ENCODE data around the gene GOLGA7B. TPM values are rescaled to one million over a fixed set of nuclear protein-coding genes. Genes with fewer than 3 reads are reported as not detected.

Gene GOLGA7B
- total RNA-seq, 4 donors from 2014 or later = 12.0 to 27.9 (median 19.4) TPM

DNA sequence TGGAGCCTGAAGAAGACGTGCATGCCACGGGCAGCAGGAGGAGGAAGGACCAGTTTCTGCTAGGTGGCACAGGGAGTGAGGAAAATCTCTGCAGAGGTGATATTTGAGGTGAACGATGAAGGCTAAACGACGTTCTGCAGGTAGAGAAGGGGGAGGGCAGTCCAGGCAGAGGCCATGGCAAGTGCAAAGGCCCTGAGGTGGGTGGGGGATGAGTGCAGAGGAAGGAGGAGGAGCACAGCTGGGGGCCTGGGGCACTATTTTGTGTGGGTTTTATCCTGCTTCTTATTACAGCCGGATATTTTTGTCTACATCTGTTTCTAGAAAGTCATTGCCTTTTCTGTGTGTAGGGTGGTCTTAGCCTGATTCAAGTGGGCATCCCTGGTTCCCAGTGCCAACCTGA, 57.6 kb downstream of the GOLGA7B start:
- H3K4me3 ChIP-seq = no peak overlapping the region
- no peaks in the 10 kb centered on the region for H3K36me3 ChIP-seq
- DNase-seq (ENCODE audit: low spot score in 2 of 2) = no peak
- 84% methylated on average over 6 of the region's 6 CpGs for WGBS
- H3K9me3 ChIP-seq = no peaks in the 10 kb centered on the region
- no peak for TF ChIP-seq POLR2A (IDR thresholded peaks at IDR 0.05)
- TF ChIP-seq, protein P1, sequence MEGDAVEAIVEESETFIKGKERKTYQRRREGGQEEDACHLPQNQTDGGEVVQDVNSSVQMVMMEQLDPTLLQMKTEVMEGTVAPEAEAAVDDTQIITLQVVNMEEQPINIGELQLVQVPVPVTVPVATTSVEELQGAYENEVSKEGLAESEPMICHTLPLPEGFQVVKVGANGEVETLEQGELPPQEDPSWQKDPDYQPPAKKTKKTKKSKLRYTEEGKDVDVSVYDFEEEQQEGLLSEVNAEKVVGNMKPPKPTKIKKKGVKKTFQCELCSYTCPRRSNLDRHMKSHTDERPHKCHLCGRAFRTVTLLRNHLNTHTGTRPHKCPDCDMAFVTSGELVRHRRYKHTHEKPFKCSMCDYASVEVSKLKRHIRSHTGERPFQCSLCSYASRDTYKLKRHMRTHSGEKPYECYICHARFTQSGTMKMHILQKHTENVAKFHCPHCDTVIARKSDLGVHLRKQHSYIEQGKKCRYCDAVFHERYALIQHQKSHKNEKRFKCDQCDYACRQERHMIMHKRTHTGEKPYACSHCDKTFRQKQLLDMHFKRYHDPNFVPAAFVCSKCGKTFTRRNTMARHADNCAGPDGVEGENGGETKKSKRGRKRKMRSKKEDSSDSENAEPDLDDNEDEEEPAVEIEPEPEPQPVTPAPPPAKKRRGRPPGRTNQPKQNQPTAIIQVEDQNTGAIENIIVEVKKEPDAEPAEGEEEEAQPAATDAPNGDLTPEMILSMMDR (IDR thresholded peaks at IDR 0.05) = no peak
- TF ChIP-seq EP300 (IDR thresholded peaks at IDR 0.05) = no peak
- no peak for TF ChIP-seq POLR2AphosphoS5 (IDR thresholded peaks at IDR 0.05)
- H3K27me3 ChIP-seq = peaks cover 7% of the 10 kb centered on the region
- no peak overlapping the region for H3K27ac ChIP-seq
- peaks cover 5% of the 10 kb centered on the region for H3K4me1 ChIP-seq

DNA sequence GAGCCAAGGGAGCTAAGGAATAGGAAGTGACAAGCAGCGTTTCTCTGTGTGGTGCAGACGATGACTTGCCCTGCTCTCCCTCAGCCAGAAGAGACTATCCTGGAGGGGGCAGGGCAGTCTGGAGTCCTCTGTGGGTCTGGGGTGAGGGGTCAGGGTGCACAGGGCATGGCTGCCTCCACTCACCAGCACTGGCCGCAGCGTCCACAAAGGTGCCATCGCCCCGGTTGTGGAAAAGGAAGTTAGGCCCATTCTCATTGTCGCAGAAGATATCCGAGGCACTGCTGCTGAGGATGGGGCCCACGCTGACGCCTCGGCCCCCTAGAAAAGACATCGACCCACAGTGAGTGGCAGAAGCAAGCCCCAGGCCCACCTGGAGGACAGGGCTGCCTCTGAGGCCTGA, 58.2 kb downstream of the GOLGA7B start:
- TF ChIP-seq POLR2A (IDR thresholded peaks at IDR 0.05) (no peak), EP300 (IDR thresholded peaks at IDR 0.05) (no peak), POLR2AphosphoS5 (IDR thresholded peaks at IDR 0.05) (no peak)
- TF ChIP-seq, protein P1 (IDR thresholded peaks at IDR 0.05) = no peak
- H3K36me3 ChIP-seq = no peaks in the 10 kb centered on the region
- DNase-seq (ENCODE audit: low spot score in 2 of 2) = no peak
- no peaks in the 10 kb centered on the region for H3K9me3 ChIP-seq
- WGBS = 56% methylated on average over 3 of the region's 12 CpGs
- H3K27me3 ChIP-seq = peaks cover 10% of the 10 kb centered on the region
- H3K27ac ChIP-seq = no peak overlapping the region
- peaks cover 5% of the 10 kb centered on the region for H3K4me1 ChIP-seq
- no peak overlapping the region for H3K4me3 ChIP-seq

DNA sequence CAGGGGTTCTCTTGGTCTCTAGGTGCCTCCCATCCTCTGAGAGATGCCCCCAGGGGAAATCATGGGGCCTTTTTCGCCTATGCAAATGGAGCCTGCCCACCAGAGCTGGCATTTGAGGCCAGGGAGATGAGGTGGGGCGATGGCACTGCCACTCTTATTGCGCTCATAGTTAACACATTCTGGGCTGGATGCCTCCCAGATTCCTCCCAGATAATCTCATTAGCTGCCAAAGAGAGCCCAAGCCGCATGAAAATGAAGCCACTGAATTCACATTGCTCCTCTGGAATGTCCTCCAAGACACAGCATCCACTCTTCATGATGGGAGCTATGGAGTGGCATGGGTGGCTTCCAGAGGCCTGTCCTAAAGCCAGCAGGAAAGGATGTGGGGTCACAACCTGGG, 61.0 kb downstream of the GOLGA7B start:
- Histone ChIP-seq H3K9me3 (no peaks in the 10 kb centered on the region), H3K27me3 (peaks cover 17% of the 10 kb centered on the region), H3K4me1 (peaks cover 11% of the 10 kb centered on the region), H3K4me3 (no peak overlapping the region), H3K36me3 (no peaks in the 10 kb centered on the region), H3K27ac (no peak overlapping the region)
- DNase-seq (ENCODE audit: low spot score in 2 of 2) = no peak
- TF ChIP-seq POLR2A (IDR thresholded peaks at IDR 0.05) = no peak
- TF ChIP-seq POLR2AphosphoS5 (IDR thresholded peaks at IDR 0.05) = no peak
- no peak for TF ChIP-seq EP300 (IDR thresholded peaks at IDR 0.05)
- TF ChIP-seq, protein P1 (IDR thresholded peaks at IDR 0.05) = no peak
- 68% methylated on average over 4 of the region's 4 CpGs for WGBS

DNA sequence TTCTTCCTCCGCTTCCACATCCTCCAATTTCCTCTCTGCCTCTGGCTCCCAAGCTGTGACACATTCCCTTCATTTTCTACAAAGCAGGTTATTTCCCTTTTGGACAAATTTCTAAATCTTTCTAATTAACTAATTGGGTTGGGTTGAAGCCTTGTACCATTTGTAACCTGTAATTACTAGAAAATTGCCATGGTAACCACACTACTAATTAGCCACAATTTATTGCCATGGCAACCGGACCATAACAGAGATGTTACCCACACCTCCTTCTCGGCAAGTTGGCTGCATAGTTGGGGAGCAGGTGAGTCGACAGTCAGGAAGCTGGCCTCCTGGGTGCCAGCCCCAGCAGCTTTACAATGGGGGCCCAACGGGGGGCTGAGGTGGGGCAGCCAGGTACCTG, 61.6 kb downstream of the GOLGA7B start:
- H3K36me3 ChIP-seq = no peaks in the 10 kb centered on the region
- DNase-seq (ENCODE audit: low spot score in 2 of 2) = no peak
- peaks cover 16% of the 10 kb centered on the region for H3K4me1 ChIP-seq
- TF ChIP-seq POLR2A (IDR thresholded peaks at IDR 0.05) = no peak
- TF ChIP-seq, protein P1 (IDR thresholded peaks at IDR 0.05) = no peak
- TF ChIP-seq EP300 (IDR thresholded peaks at IDR 0.05) = no peak
- no peak for TF ChIP-seq POLR2AphosphoS5 (IDR thresholded peaks at IDR 0.05)
- H3K4me3 ChIP-seq = no peak overlapping the region
- 60% methylated on average over 5 of the region's 5 CpGs for WGBS
- no peaks in the 10 kb centered on the region for H3K9me3 ChIP-seq
- no peak overlapping the region for H3K27ac ChIP-seq
- peaks cover 14% of the 10 kb centered on the region for H3K27me3 ChIP-seq

DNA sequence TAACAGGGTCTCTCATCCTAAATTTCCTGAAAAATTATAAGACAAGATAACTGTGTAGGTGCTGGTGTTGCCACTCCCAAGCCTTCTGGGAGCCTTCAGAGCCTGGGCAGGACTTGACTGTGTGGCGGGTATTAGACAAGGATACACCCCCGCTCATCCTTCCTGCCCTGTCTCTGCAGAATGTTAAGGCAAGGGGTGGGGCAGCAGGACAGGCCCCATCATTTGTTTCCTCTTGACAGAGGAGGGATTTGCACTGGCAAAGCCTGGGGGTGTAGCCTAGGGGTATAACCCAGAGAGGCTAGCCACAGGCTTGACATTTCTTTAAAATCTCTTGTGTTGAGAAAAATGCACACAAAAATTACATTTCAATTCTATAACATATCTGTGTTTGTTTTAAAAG, 63.5 kb downstream of the GOLGA7B start:
- Histone ChIP-seq H3K9me3 (no peaks in the 10 kb centered on the region), H3K36me3 (no peaks in the 10 kb centered on the region), H3K27ac (no peak overlapping the region), H3K4me1 (peaks cover 31% of the 10 kb centered on the region), H3K27me3 (peaks cover 14% of the 10 kb centered on the region), H3K4me3 (no peak overlapping the region)
- DNase-seq (ENCODE audit: low spot score in 2 of 2) = no peak
- WGBS = 90% methylated on average over 2 of the region's 2 CpGs
- TF ChIP-seq EP300 (IDR thresholded peaks at IDR 0.05) (no peak), POLR2A (IDR thresholded peaks at IDR 0.05) (no peak), POLR2AphosphoS5 (IDR thresholded peaks at IDR 0.05) (no peak)
- TF ChIP-seq, protein P1 (IDR thresholded peaks at IDR 0.05) = no peak
